Nephron (organoid): ENCODE data around the gene WWOX.

ENCODE experiments used
- H3K27ac Mint-ChIP-seq, 3 experiments: 2 replicates each; pipeline ENCODE4 v1.8.0; 2020; ENCODE audit warnings: mixed read lengths in 3 of 3, mild to moderate bottlenecking in 2 of 3, moderate library complexity in 1 of 3
- H3K27me3 Mint-ChIP-seq: 2 replicates; pipeline ENCODE4 v1.8.0; 2021; ENCODE audit warnings: low read depth, mild to moderate bottlenecking, moderate library complexity, mixed read lengths
- H3K36me3 Mint-ChIP-seq: 2 replicates; pipeline ENCODE4 v1.8.0; 2020; ENCODE audit warnings: low read depth, mixed read lengths
- H3K4me1 Mint-ChIP-seq: 2 replicates; pipeline ENCODE4 v1.8.0; 2020; ENCODE audit warnings: mixed read lengths
- H3K4me3 Mint-ChIP-seq, 3 experiments: 2 replicates each; pipeline ENCODE4 v1.8.0; 2020; ENCODE audit warnings: mild to moderate bottlenecking in 3 of 3, mixed read lengths in 3 of 3, moderate library complexity in 2 of 3
- H3K9me3 Mint-ChIP-seq: 2 replicates; pipeline ENCODE4 v1.8.0; 2020; ENCODE audit warnings: mixed read lengths
- TF ChIP-seq, protein P1 (sequence below), 3 experiments: fragments of 200-600 bp; sonication (generic); IDR thresholded peaks; one replicate each; pipeline ENCODE4 v1.5.0; 2021; ENCODE audit warnings: antibody characterized with exemption in 3 of 3; ENCODE audit not compliant: unreplicated experiment in 3 of 3

Gene WWOX

DNA sequence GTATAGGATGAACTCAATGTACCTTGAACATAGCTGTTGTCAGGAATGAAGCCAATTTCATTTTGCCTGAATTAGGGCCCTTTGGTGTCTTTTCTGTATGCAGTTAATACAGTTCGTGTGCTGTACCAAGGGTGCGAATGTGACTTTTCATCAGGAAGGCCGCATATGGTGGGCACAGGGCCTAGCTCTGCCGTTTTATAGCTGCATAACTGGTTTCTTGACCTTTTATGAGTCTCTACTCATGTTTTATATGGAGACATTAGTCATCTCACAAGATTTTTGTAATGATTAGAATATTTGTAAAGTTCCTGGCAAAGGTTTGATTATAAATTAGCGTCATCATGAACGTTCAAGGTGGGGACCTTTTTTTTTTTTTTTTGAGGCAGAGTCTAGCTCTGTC lies 989.5 kb downstream of the WWOX start:
- Mint-ChIP-seq H3K4me1 (peaks cover 10% of the 10 kb centered on the region), H3K27ac (no peak overlapping the region), H3K27me3 (peaks cover 3% of the 10 kb centered on the region), H3K36me3 (no peaks in the 10 kb centered on the region), H3K9me3 (no peaks in the 10 kb centered on the region), H3K4me3 (no peak overlapping the region)
- TF ChIP-seq, protein P1, sequence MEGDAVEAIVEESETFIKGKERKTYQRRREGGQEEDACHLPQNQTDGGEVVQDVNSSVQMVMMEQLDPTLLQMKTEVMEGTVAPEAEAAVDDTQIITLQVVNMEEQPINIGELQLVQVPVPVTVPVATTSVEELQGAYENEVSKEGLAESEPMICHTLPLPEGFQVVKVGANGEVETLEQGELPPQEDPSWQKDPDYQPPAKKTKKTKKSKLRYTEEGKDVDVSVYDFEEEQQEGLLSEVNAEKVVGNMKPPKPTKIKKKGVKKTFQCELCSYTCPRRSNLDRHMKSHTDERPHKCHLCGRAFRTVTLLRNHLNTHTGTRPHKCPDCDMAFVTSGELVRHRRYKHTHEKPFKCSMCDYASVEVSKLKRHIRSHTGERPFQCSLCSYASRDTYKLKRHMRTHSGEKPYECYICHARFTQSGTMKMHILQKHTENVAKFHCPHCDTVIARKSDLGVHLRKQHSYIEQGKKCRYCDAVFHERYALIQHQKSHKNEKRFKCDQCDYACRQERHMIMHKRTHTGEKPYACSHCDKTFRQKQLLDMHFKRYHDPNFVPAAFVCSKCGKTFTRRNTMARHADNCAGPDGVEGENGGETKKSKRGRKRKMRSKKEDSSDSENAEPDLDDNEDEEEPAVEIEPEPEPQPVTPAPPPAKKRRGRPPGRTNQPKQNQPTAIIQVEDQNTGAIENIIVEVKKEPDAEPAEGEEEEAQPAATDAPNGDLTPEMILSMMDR (IDR thresholded peaks at IDR 0.05; ENCODE audit: unreplicated experiment in 3 of 3) = no peak

DNA sequence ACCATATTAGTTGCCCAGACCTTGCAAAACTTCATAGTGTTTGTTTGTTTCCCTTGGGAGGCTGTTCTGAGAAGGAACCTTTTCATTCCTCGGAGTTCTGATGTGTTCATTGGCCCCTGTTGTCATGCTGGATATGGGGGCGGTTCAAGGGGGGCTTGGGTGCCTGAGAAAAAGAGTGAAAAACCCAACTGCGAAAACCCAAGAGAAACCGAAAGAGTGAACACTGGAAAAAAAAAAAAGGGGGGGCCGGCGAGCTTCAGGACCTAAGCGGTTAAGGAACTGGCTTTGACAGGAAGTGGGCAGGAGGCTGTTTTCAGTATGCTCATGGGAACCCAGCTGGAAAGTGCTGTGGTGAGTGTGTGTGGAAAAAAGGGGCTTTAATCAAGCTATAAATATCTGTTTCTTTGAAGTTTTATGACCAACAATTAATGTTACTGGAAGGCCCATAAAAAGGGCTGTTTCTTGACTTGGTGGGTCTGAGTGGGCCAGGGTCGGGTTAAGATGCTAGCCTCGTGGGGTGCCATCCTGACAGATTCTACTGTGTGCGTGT lies 990.4 kb downstream of the WWOX start:
- no peak overlapping the region for H3K4me3 Mint-ChIP-seq
- TF ChIP-seq, protein P1 (IDR thresholded peaks at IDR 0.05; ENCODE audit: unreplicated experiment in 3 of 3) = no peak

DNA sequence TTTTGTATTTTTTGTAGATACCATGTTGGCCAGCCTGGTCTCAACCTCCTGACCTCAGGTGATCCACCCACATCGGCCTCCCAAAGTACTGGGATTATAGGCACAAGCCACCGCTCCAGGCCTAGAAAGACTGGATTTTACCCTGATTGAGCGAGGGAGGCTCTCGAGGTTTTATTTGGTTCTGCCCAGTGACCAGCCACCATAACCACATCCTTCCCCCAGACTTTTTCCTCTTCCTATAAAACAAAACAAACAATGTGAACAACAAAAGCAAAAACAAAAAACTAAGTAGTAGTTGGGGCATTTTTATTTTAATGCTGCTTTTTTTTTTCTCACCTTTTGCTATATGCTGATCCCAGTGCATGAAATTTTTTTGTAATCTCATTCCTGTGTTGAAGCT lies 991.5 kb downstream of the WWOX start:
- Mint-ChIP-seq H3K27ac (no peak overlapping the region), H3K4me3 (no peak overlapping the region), H3K9me3 (no peaks in the 10 kb centered on the region), H3K4me1 (peaks cover 10% of the 10 kb centered on the region), H3K36me3 (no peaks in the 10 kb centered on the region), H3K27me3 (peaks cover 13% of the 10 kb centered on the region)
- TF ChIP-seq, protein P1 (IDR thresholded peaks at IDR 0.05; ENCODE audit: unreplicated experiment in 3 of 3) = no peak

More for the DNA sequence above, 990.4 kb downstream of the WWOX start:
- Mint-ChIP-seq H3K27ac (peak overlapping the region in 1 of 3 experiments; percentile 52), H3K4me1 (peaks cover 10% of the 10 kb centered on the region), H3K36me3 (no peaks in the 10 kb centered on the region), H3K27me3 (peaks cover 7% of the 10 kb centered on the region), H3K9me3 (no peaks in the 10 kb centered on the region)

DNA sequence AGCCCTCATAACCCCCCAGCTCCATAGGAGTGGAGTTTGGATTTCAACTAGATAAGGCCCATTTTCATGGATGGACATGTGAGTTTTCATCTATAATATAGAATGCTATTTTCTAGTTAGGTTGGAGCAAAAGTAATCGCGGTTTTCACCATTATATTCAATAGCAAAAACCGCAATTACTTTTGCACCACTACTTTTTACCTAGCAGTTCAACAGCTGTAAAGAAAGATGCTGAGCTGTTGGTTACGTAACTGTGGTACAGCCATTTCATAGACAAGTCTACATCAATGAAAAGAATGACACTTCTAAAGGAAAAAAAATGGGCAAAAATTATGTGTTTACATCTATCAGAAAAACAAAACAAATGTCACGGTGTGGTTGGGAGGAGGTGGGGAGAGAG lies 993.4 kb downstream of the WWOX start:
- no peak overlapping the region for H3K27ac Mint-ChIP-seq
- no peaks in the 10 kb centered on the region for H3K36me3 Mint-ChIP-seq
- peaks cover 10% of the 10 kb centered on the region for H3K4me1 Mint-ChIP-seq
- H3K4me3 Mint-ChIP-seq = no peak overlapping the region
- no peaks in the 10 kb centered on the region for H3K9me3 Mint-ChIP-seq
- H3K27me3 Mint-ChIP-seq = peaks cover 23% of the 10 kb centered on the region
- TF ChIP-seq, protein P1 (IDR thresholded peaks at IDR 0.05; ENCODE audit: unreplicated experiment in 3 of 3) = no peak

DNA sequence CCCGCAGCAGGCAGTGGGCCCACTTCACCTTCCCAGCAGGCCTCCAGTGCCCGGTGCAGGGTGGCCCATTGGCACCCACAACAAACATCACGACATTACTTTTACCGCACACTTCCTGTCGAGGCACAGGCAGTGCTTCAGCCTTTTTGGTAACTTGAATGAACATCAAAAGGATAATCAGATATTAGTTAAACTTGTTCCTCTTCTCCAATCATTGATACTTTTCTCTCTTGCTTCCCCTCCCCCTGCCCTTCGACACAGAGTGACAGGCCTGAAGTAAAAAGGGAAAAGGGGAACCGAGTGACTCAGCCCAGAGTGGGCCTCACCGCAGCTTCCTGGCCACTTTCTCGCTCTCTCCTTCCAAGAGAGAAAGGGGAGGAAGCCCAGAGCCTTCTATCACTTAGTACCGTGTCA lies 994.1 kb downstream of the WWOX start:
- TF ChIP-seq, protein P1 (IDR thresholded peaks at IDR 0.05; ENCODE audit: unreplicated experiment in 3 of 3) = no peak

DNA sequence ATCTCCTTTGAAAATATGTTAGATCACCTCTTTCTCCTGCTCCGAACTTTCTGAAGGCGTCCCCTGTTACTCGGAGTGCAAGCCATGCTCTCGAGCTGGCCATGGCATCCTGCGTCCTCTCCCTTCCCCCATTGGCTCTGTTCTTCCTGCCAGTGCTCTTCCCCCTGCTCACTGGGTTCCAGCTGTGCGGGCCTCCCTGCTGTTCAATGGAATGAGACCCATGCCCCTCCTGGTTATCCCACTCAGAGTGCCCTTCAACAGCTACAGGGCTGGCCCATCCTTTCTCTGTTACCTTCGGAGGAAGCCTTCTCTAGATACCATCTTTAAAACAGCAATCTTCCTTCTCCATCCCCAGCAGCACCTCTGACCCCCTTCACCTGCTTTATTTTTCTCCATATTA lies 996.8 kb downstream of the WWOX start:
- Mint-ChIP-seq H3K36me3 (no peaks in the 10 kb centered on the region), H3K27me3 (peaks cover 34% of the 10 kb centered on the region), H3K9me3 (no peaks in the 10 kb centered on the region), H3K4me3 (no peak overlapping the region), H3K4me1 (peaks cover 6% of the 10 kb centered on the region), H3K27ac (no peak overlapping the region)
- TF ChIP-seq, protein P1 (IDR thresholded peaks at IDR 0.05; ENCODE audit: unreplicated experiment in 3 of 3) = no peak

More for the DNA sequence above, 994.1 kb downstream of the WWOX start:
- Mint-ChIP-seq H3K4me1 (peaks cover 10% of the 10 kb centered on the region), H3K36me3 (no peaks in the 10 kb centered on the region), H3K9me3 (no peaks in the 10 kb centered on the region), H3K27me3 (peaks cover 26% of the 10 kb centered on the region), H3K27ac (no peak overlapping the region), H3K4me3 (no peak overlapping the region)
